GM15510 (cell line): Measurements from ENCODE around the gene ITPKB.

Experiments
- POLR2A ChIP-seq: IDR thresholded peaks from 3 replicates; pipeline ENCODE4 v1.6.1; 2011; ENCODE audit warnings: borderline replicate concordance; ENCODE audit not compliant: insufficient read length; ENCODE audit errors: extremely low read depth

The ITPKB gene

GRCh38 chr1:226586650-226587422 is 152.2 kb downstream of the ITPKB start:
- no peak for TF ChIP-seq POLR2A

- TF ChIP-seq POLR2A: no peak
These were observed 153.0 kb downstream of the ITPKB start for GRCh38 chr1:226586116-226586515.

- no peak for TF ChIP-seq POLR2A
These were observed 154.9 kb downstream of the ITPKB start for GRCh38 chr1:226584164-226584563.

DNA sequence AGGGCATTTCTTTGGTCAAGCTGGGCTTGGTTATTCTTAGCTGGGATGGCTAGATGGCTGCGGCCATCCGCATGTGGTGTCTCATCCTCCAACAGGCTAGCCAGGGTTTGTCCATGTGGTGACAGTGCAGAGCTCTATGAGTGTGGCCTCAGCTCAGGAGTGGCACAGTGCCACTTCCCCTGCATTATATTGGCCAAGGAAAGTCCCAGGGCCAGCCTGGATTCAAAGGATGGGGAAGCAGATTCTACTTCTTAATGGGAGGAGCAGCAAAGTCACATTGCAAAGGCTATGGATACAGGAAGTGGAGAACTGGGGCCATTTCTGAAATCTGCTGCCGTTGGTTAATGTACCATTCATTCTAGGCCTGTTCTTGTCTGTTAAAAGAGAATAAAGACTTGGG is 156.1 kb downstream of the ITPKB start:
- TF ChIP-seq POLR2A: no peak
